ENCODE measurements around the gene CASR. TPM values are rescaled to one million over a fixed set of nuclear protein-coding genes. Genes with fewer than 3 reads are reported as not detected.

CASR gene
- total RNA-seq, 1 experiment from 2014 or later: not detected

- intact Hi-C loops (cut with micrococcal nuclease; ENCODE audit: unreplicated experiment): no loop called here
- no peak overlapping the region for H3K27ac Mint-ChIP-seq (ENCODE audit: unreplicated experiment)
- no peaks in the 10 kb centered on the region for H3K36me3 Mint-ChIP-seq (ENCODE audit: insufficient read depth, unreplicated experiment)
- no peaks in the 10 kb centered on the region for H3K9me3 ChIP-seq
- H3K36me3 ChIP-seq (ENCODE audit: control insufficient read depth, insufficient read depth, low read length): no peaks in the 10 kb centered on the region
- H3K4me3 Mint-ChIP-seq (ENCODE audit: unreplicated experiment): no peak overlapping the region
- TF ChIP-seq, protein P1, sequence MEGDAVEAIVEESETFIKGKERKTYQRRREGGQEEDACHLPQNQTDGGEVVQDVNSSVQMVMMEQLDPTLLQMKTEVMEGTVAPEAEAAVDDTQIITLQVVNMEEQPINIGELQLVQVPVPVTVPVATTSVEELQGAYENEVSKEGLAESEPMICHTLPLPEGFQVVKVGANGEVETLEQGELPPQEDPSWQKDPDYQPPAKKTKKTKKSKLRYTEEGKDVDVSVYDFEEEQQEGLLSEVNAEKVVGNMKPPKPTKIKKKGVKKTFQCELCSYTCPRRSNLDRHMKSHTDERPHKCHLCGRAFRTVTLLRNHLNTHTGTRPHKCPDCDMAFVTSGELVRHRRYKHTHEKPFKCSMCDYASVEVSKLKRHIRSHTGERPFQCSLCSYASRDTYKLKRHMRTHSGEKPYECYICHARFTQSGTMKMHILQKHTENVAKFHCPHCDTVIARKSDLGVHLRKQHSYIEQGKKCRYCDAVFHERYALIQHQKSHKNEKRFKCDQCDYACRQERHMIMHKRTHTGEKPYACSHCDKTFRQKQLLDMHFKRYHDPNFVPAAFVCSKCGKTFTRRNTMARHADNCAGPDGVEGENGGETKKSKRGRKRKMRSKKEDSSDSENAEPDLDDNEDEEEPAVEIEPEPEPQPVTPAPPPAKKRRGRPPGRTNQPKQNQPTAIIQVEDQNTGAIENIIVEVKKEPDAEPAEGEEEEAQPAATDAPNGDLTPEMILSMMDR (IDR thresholded peaks at IDR 0.05; ENCODE audit: insufficient read depth in 1 of 2, low read depth in 1 of 2, low read length in 1 of 2, severe bottlenecking in 1 of 2, unreplicated experiment in 1 of 2): no peak
- no peaks in the 10 kb centered on the region for H3K4me1 ChIP-seq
- no TSS peak for BruUV-seq (replicated peaks)
- peaks cover 12% of the 10 kb centered on the region for H3K27me3 Mint-ChIP-seq (ENCODE audit: insufficient read depth, unreplicated experiment)
- no peak overlapping the region for H3K4me3 ChIP-seq (ENCODE audit: low read depth, low read length)
- ChIA-PET POLR2A (no interaction called here), CTCF (no interaction called here)
- no peaks in the 10 kb centered on the region for H3K4me1 Mint-ChIP-seq (ENCODE audit: low read depth, unreplicated experiment)
- no peaks in the 10 kb centered on the region; the same call in 1 of the 2 replicates for H3K27me3 ChIP-seq (replicated peaks; ENCODE audit: control insufficient read depth, insufficient read depth, low read length)
- DNase-seq: no peak
- H3K9me3 Mint-ChIP-seq (ENCODE audit: unreplicated experiment): no peaks in the 10 kb centered on the region
Observed at GRCh38 chr3:122272879-122273278, 89.4 kb downstream of the CASR start.

DNA sequence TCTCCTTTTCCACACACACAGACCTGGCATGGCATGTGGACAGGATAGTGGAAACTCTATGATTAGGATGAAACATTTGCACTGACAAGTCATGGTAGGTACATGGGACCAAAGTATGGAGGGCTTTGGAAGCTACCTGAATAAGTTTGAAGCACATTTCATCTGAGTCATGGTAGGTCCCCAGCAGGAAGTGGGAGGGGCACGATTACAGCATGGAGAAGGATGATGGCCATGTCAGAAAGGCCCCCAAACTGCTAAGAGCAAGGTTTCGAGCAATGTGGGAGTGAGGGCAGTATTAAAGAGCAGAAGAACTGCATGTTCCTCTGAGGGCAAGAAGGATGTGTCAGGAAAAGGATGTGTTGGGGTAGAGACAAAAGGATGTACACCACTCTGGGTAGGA lies 90.0 kb downstream of the CASR start:
- CTCF ChIA-PET: no interaction called here
- POLR2A ChIA-PET: no interaction called here

GRCh38 chr3:122281891-122282290 lies 98.4 kb downstream of the CASR start:
- Histone ChIP-seq H3K36me3 (ENCODE audit: control insufficient read depth, insufficient read depth, low read length) (no peaks in the 10 kb centered on the region), H3K4me3 (ENCODE audit: low read depth, low read length) (no peak overlapping the region), H3K4me1 (no peaks in the 10 kb centered on the region), H3K27me3 (replicated peaks; ENCODE audit: control insufficient read depth, insufficient read depth, low read length) (peaks cover 2% of the 10 kb centered on the region; the same call in 1 of the 2 replicates), H3K9me3 (no peaks in the 10 kb centered on the region)
- Mint-ChIP-seq H3K27me3 (ENCODE audit: insufficient read depth, unreplicated experiment) (peaks cover 17% of the 10 kb centered on the region), H3K4me1 (ENCODE audit: low read depth, unreplicated experiment) (no peaks in the 10 kb centered on the region), H3K4me3 (ENCODE audit: unreplicated experiment) (no peak overlapping the region), H3K27ac (ENCODE audit: unreplicated experiment) (no peak overlapping the region), H3K9me3 (ENCODE audit: unreplicated experiment) (no peaks in the 10 kb centered on the region), H3K36me3 (ENCODE audit: insufficient read depth, unreplicated experiment) (no peaks in the 10 kb centered on the region)
- intact Hi-C loops (cut with micrococcal nuclease; ENCODE audit: unreplicated experiment): no loop called here
- ChIA-PET POLR2A (no interaction called here), CTCF (no interaction called here)
- TF ChIP-seq, protein P1 (IDR thresholded peaks at IDR 0.05; ENCODE audit: insufficient read depth in 1 of 2, low read depth in 1 of 2, low read length in 1 of 2, severe bottlenecking in 1 of 2, unreplicated experiment in 1 of 2): no peak
- no TSS peak for BruUV-seq (replicated peaks)
- DNase-seq: no peak

More for the DNA sequence above, 90.0 kb downstream of the CASR start:
- Mint-ChIP-seq H3K9me3 (ENCODE audit: unreplicated experiment) (no peaks in the 10 kb centered on the region), H3K36me3 (ENCODE audit: insufficient read depth, unreplicated experiment) (no peaks in the 10 kb centered on the region), H3K4me3 (ENCODE audit: unreplicated experiment) (no peak overlapping the region), H3K4me1 (ENCODE audit: low read depth, unreplicated experiment) (no peaks in the 10 kb centered on the region), H3K27ac (ENCODE audit: unreplicated experiment) (no peak overlapping the region), H3K27me3 (ENCODE audit: insufficient read depth, unreplicated experiment) (peaks cover 12% of the 10 kb centered on the region)
- no peaks in the 10 kb centered on the region for H3K36me3 ChIP-seq (ENCODE audit: control insufficient read depth, insufficient read depth, low read length)
- intact Hi-C loops (cut with micrococcal nuclease; ENCODE audit: unreplicated experiment): no loop called here
- H3K9me3 ChIP-seq: no peaks in the 10 kb centered on the region
- H3K4me1 ChIP-seq: no peaks in the 10 kb centered on the region
- BruUV-seq (replicated peaks): no TSS peak
- H3K27me3 ChIP-seq (replicated peaks; ENCODE audit: control insufficient read depth, insufficient read depth, low read length): no peaks in the 10 kb centered on the region; the same call in 1 of the 2 replicates
- H3K4me3 ChIP-seq (ENCODE audit: low read depth, low read length): no peak overlapping the region
- TF ChIP-seq, protein P1 (IDR thresholded peaks at IDR 0.05; ENCODE audit: insufficient read depth in 1 of 2, low read depth in 1 of 2, low read length in 1 of 2, severe bottlenecking in 1 of 2, unreplicated experiment in 1 of 2): no peak
- DNase-seq: no peak

All from Caco-2 (cell line).